GM19239 (cell line): ENCODE measurements around the gene DNER.
"Not testable (repeated sequence)": the region's sequence is repeated elsewhere in the genome, so short reads cannot be mapped to it uniquely, and the experiment has no call there.

Experiments
- DNase-seq: peaks from one replicate; pipeline ENCODE4 v3.0.0; 2011; ENCODE audit warnings: low spot score; ENCODE audit not compliant: insufficient read length
- FAIRE-seq: peaks from 2 replicates; lab custom pipeline; 2011; peaks lifted over from hg19 to GRCh38; lab: Jason Lieb, UNC

Gene DNER

DNA sequence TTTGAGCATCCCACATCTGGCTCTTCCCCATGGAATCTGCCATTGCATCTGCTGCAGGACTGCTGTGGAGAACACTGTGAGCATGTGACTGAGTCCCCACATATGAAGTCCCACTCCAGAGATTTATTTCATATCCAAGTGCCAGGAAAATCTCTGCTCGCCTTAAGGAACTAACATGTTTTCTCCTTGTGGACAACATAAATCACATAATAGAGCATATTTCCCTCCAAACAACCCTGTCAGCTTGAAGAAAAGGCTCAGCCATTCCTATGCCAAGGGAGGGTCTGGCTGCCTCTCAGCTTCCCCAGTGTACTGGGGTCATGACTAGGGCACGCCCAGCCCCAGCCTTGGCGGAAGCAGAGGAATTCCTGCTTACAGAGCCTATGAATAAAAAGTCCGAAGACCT lies 193.7 kb downstream of the DNER start:
- DNase-seq (no peak), FAIRE-seq (no peak)

DNA sequence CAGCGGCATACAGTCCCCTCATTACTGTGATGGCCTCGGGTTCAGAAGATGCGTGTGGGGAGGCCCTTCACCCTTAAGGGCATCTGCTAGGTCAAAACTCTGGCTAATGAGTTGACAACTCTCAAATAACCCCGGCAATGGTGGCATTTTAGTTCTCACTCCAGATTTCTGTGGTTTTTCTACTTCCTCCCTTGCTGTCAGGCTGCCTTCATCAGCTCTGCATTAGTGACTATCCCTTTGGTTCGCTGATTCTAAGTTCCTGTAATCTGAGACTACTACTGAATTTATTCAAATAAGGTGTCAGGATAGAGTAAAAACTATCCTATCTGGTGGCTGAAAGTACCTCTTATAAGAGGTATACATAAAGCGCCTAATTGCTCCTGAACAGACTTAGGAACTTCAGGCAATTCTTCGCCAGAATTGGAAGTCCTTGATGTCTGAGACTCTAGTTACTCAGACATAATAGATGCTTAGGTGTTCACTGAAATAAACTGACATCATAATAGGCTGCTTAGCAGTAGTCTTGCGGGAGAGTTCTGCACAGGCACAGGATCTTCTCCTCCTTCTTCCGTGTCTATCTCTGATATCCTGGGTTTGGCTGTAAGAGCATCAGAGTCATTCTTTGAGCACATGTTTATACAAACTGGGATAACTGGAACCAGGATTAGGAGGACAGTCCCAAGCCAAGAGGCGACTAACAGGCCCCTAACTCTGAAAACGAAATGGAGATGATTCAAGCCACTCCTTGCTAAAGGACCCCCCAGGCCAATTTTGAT lies 194.5 kb downstream of the DNER start:
- FAIRE-seq = no peak
- no peak for DNase-seq

DNA sequence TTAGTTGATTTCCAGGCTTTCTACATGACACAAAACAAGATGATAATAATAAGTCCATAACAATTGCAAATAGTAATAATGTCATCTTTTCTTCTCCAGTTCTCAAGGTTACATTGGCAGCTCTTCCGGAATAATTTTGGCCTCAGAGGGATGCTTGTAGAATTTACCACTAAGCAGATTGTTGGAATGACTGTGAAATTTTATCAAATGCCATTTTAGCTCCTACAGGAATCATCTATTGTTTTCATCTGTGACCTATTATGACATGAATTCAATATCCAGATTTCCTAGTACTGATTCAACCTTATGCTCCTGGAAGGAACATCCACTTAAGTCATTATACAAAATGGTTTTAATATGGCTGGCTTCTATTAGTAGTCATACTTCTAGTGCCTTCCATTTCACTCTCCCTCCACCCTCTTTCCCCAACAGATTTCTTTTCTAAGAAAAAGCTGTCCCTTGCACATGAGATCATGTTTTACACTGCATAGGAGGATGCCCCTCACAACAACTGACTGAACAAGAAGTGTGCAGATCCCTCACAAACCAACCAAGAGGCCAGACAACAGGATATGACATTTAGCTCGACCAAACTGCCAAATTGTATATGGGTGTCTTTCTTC lies 200.0 kb downstream of the DNER start:
- no peak for FAIRE-seq
- no peak for DNase-seq

DNA sequence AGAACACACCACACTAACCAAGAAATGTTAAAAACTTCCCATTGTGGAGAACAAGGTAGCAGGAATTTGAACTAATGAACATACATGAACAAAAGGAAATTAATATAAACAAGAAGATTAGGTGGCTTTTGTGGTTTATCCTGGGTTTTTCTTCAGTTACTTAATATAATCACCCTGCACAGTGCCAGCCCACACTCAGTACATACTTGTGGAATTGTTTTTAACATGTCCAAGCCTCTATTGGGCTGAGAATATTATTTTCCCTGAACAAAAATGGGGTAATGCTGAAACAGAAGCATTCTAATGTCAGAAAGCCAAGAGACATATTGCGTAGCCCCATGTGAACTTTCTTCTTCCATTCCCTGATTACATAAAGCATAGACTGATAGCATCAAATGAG lies 202.8 kb downstream of the DNER start:
- FAIRE-seq = no peak
- no peak for DNase-seq

DNA sequence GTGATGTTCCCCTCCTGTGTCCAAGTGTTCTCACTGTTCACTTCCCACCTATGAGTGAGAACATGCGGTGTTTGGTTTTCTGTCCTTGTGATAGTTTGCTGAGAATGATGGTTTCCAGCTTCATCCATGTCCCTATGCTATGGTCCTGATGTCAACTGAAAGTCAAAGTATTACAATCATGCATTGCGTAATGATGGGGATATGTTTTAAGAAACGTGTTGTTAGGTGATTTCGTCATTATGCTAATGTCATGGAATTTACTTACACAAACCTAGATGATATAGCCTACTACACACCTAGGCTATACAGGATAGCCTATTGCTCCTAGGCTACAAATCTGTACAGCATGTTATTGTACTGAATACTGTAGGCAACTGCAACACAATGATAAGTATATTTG lies 207.7 kb downstream of the DNER start:
- FAIRE-seq, DNase-seq: not testable (repeated sequence)

DNA sequence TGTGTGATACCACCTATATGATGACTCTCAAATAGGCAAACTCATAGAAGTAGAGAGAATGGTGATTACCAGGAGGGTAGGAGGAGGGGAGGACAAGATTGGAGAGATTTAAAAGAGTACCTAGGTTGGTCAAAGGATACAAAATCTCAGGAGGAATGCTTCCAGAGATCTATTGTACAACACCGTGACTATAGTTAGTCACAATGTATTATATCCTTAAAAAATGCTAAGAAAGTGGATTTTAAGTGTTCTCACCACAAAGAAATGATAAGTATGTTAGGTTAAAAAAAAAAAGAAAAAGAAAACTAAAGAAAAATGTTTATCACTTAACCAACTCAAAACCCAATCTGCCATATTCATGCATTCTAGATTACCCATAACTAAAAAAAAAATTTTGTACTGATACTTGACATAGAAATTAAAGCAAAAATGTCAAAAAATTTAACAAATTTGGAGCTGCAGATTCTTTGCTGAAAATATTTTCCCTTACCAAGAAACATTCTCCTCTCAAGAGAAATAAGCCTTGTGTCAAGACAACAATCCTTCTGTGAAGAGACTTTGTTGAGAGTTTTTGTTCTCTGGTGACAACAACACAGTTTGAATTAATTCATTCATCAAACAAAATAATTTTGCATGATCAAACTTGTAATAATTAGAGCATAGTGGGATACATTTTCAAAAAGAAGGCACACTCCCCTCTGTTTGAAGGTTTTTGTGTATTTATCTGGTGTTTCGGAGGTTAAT lies 213.1 kb downstream of the DNER start:
- FAIRE-seq = no peak

DNA sequence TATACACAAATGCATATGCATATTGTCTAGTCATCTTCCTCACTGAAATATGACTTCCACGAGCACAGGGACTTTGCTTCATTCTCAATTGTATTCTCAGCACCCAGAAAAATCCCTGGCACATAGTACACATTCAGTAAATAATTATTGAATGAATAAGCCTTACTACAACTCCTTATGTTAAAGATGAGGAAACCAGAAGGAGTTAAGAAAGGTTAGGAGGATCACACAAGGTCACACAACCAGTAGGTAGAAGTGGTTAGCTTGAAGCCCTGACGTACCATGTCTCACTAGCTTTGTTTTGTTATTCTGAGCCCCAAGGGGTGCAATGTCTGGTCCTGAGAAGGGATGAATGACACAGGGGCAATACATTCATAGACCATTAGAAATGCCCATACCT lies 222.3 kb downstream of the DNER start:
- DNase-seq (no peak), FAIRE-seq (no peak)

More for the DNA sequence above, 213.1 kb downstream of the DNER start:
- no peak for DNase-seq

DNA sequence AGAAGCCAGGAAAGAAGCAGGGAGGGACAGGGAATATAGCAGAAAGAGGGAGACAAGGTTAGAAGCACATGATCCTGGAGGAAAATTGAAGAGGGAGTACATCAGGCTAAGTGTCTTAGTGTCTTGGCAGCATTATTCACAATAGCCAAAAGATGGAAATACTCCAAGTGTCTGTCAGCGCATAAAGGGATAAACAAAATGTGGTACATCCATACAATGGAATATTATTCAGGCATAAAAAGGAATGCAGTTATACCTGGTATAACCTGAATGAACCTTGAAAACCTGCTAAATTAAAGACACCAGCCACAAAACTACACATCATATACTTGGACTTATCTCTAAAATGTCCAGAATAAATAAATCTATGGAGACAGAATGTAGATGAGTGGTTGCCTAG lies 224.2 kb downstream of the DNER start:
- FAIRE-seq (no peak), DNase-seq (no peak)

DNA sequence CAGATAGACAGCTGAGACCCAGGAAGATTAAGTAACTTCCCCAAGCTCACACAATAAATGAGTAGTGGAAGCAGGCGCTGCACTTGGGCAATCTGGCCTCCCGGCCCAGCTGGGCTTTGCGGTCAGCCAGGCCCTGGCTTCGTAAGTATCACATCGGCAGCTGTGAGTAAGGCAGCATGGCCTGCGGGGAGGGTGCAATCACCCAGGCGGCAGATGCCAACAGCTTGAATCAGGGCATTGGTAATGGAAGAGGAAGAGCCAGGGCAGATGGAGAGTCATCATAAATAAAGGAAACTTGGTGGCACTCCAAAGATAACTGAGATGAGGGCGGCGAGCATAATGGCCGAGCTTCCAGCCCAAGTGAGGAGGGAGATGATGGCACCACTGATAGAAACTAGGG lies 225.3 kb downstream of the DNER start:
- FAIRE-seq (no peak), DNase-seq (no peak)

DNA sequence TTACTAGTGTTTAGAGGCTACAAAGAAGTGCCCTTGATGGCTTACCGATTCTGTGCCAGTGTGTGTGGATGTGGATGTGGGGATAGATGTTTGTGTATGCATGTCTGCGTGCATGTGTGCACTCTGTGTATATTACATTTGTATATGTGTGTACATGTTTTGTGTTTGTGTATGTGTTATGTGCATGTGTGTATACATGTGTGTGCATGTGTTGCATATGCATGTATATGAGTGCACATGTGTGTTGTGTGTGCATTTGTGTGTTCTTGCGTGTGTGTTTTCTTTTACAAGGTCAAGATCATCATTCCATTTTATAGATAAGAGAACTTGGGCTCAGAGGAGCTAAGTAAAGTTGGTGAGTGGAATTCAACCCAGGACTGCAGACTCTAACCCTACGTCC lies 226.1 kb downstream of the DNER start:
- DNase-seq (no peak), FAIRE-seq (no peak)

DNA sequence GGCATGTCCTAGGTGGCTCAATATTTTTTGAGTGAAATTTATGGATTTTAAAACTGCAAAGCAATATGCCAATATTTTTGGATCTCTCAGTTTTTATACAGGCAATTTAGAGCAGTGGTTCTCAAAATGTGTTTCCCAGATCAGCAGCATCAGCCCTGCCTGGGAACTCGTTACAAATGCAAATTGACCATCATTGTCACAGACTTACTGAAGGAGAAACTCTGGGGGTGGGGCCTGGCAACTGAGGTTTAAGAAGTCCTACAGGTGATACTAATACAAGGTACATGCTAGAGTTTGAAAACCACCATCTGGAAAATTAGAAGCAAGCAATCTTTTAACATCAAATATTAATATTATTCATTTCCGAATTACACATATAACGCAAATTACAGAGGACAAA lies 227.7 kb downstream of the DNER start:
- FAIRE-seq = no peak
- DNase-seq = no peak

DNA sequence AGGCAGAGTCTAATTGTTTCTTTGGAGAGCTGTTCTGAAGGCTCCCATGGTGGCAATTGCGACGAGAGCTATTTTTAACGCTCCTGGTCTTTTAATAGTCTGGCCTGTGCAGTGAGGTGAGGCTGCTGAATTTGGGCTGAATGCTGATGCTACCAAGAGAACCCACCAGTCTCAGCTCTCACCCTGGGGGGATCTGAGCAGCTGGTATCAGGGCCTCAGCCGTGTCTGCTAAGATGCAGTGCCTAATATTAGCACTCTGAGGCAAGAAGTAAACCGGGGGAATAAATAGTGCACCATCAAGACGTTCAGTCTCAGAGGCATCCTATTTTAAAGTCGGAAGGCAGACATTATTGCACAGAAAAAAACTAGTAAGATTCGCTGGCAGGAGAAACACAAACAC lies 228.5 kb downstream of the DNER start:
- FAIRE-seq (no peak), DNase-seq (no peak)

DNA sequence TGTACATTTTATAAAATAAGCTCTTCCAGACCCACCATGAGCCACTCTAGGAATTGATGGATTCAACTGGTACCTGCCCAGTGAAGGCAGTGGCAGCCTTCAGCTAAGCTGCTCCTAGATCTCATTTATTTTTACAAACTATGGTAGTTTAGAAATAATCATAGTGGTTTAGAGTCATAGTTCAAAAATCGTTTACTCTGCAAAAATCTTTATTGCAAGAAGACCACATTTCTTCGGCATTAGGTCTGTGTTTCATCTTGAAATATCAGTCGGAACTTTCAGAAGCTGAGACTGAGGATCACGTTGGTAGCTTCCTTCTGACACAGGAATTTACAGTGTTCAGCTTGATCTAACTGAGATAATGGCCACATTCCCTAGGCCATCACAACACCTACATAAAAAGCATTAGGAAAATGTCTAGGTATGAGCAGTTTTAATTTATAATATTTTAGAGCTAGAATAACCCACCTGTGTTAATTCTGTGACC lies 237.0 kb downstream of the DNER start:
- no peak for FAIRE-seq
- no peak for DNase-seq

DNA sequence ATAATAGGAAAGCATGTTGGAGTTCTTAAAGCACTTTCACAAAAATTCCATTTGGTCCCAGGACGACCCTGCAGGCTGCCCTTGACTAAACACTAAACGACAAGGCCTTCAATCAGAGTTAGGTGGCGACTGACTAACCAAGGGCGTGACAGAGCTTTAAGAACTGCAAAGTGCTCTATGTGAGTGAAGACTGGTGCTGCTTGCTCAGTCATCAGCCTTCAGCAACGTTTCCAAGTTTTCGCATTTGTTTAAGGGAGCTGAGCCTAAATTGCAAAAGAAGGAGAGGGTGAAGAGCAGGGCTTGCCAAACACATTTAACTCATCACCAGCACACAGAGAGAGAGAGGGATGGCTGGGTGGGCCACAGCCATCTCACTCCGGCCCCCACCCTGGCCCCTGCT lies 238.6 kb downstream of the DNER start:
- FAIRE-seq = no peak
- DNase-seq = no peak

DNA sequence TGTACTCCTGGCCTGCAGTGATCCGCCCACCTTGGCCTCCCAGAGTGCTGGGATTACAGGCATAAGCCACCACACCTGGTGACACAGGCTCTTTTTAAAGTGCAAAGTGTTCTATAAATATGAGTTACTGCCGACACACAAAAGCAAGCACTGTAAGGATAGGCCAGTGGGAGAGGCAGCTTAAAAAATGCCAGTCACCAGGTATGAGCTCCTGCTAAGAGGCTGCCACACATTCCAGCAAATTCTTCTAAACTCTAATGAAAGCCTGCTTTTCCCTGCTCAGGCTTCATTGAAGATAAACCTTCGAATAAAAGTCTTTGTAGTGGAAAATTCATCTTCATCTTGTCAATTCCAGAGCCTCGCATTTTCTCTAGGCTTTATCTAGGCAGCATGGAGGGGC lies 240.2 kb downstream of the DNER start:
- no peak for FAIRE-seq

DNA sequence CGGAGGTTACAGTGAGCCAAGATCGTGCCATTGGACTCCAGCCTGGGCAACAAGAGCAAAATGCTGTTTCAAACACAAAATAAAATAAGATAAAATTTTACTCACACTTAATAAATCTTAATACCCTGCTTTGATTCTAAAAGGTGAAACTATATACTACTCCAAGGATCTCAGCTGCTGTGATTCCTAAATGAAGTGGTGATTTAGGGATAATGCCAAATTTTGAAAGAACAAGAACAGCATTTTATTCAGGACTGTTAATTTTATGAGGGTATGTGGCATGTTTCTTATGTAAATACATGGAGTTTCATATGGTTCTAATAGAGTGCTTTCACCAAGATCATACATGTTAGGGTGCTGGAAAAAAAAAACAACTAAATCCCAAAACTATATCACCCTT lies 243.6 kb downstream of the DNER start:
- FAIRE-seq = no peak
- no peak for DNase-seq

More for the DNA sequence above, 240.2 kb downstream of the DNER start:
- DNase-seq = no peak

DNA sequence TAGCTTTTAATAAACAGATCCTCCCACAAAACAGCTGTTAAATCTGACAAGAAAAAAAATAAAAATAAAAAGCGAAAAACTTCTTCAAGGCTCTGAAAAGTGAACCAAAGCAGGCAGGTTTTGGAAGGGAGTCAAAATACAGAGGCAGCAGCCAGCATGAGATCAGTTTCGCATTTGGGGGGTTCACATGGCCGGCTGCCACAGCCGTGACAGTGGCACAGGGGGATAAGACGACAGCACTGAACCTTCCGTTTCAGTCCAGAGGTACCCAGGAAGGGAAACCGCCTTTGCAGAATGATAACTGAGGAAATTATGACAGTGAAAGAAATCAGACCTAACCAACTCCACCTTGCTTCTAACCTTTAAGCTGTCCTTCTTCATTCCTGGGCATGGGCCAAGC lies 246.6 kb downstream of the DNER start:
- FAIRE-seq = no peak
- no peak for DNase-seq

DNA sequence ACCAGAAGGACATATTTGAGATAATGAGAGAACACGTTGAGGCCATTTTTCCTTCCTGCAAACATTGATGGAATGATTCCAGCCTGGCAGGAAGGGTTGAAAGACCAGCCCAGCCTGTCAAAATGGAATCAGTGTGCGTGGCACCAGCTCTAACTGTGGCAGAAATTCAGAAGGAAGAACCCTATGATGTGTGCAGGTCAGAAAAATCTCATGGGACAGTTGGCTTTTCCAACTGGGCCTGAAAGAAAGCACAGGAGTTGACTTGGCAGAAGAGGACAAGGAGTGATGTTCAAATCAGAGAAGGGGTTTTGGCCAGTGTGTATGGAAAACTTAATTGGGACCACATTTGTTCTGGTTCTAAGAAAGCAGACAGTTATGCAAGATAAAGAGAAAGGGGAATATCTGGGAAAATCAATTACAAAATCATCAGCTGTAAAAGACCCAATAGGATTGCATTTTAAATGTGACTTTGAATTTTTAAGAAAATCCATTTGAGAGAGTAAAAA lies 250.5 kb downstream of the DNER start:
- no peak for DNase-seq
- FAIRE-seq = no peak

DNA sequence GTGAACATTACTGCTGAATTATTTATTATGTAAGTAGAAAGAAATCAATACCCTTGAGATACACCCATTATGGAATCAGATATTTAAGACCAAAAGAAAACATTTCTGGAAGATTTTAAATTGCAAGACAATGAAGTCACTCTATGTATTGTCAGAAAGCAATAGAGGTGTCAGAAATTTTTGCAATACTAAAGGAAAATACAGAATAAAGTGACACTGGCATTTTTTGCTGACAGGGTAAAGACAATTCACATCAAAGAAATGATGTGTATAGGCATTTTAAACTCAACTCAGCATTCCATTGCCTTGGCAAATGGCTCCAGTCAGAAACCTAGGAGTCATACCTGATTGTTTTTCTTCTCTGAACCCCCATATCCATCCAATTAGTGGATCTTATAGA lies 252.2 kb downstream of the DNER start:
- no peak for FAIRE-seq
- no peak for DNase-seq

DNA sequence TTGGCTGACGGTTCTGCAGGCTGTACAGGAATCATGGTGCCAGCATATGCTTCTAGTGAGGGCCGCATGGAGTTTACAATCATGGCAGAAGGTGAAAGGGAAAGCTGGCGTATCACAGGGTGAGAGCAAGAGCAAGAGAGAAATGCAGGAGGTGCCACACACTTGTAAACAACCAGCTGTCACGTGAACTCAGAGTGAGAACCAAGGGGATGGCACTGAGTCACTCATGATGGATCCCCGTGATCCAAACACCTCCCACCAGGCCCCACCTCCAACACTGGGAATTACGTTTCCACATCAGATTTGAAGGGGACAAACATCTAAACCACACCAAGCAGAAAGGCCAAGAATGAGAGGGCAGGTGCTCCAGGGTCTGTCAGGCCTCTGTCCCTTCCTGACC lies 258.3 kb downstream of the DNER start:
- DNase-seq (no peak), FAIRE-seq (no peak)
